Measurements from ENCODE around the gene HCFC1.
A peak's percentile ranks its signal among the peaks of the same experiment; 100 is the strongest.

The HCFC1 gene

GRCh38 chrX:153974726-153975286 lies 3.2 kb upstream of the HCFC1 start:
- TF ChIP-seq, protein P1, sequence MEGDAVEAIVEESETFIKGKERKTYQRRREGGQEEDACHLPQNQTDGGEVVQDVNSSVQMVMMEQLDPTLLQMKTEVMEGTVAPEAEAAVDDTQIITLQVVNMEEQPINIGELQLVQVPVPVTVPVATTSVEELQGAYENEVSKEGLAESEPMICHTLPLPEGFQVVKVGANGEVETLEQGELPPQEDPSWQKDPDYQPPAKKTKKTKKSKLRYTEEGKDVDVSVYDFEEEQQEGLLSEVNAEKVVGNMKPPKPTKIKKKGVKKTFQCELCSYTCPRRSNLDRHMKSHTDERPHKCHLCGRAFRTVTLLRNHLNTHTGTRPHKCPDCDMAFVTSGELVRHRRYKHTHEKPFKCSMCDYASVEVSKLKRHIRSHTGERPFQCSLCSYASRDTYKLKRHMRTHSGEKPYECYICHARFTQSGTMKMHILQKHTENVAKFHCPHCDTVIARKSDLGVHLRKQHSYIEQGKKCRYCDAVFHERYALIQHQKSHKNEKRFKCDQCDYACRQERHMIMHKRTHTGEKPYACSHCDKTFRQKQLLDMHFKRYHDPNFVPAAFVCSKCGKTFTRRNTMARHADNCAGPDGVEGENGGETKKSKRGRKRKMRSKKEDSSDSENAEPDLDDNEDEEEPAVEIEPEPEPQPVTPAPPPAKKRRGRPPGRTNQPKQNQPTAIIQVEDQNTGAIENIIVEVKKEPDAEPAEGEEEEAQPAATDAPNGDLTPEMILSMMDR (IDR thresholded peaks at IDR 0.05; ENCODE audit: insufficient read depth, low read length, missing control alignments) = no peak
- H3K4me3 ChIP-seq (ENCODE audit: low read depth, low read length) = no peak overlapping the region
- ChIA-PET CTCF (interaction anchor here (1.4 kb wide), 1 partner anchor 38 kb away, joined by 5 read pairs; no protein-coding TSS in a partner anchor), POLR2A (no interaction called here)
- no peak for DNase-seq (ENCODE audit: low read depth, low spot score)

DNA sequence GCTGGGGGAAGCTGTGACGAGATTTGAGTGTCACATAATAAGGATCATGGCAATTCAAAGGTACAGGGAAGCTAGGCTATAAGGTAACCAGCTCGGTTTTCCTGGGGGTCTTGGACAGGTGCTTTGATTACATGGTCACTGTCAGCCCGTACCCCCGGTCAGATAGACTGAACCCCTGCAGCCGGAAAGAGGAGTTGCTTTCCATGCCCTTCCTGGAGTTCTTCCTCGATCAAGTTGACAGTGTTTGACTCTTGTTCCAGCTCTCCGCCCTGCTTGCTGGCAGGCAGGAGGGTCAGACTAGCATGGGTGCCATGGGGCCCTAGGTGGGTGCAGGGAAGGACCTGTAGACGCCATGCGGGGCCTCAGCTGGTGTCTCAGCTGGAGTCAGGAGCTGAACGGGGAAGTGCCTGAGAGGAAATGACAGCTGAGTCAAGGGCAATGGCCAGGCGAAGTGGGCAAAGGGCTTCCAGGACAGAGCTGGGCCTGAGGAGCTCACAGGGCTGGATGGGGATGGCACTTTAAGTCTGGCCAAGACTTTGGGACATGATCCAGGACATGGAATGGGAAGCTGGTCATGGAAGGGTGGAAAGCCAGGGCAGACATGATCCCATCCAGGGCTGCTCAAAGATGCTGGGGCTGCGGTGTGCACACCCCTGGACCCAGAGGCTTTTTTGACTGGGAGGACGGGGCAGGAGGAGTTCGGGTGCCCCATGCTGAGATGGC lies 2.5 kb upstream of the HCFC1 start:
- TF ChIP-seq, protein P1 (IDR thresholded peaks at IDR 0.05; ENCODE audit: insufficient read depth, low read length, missing control alignments) = no peak
- POLR2A ChIA-PET = no interaction called here
- DNase-seq (ENCODE audit: low read depth, low spot score) = no peak
- peak overlapping the region; percentile 12; the same call in 1 of the 2 replicates for H3K4me3 ChIP-seq (ENCODE audit: low read depth, low read length)
- CTCF ChIA-PET = no interaction called here

DNA sequence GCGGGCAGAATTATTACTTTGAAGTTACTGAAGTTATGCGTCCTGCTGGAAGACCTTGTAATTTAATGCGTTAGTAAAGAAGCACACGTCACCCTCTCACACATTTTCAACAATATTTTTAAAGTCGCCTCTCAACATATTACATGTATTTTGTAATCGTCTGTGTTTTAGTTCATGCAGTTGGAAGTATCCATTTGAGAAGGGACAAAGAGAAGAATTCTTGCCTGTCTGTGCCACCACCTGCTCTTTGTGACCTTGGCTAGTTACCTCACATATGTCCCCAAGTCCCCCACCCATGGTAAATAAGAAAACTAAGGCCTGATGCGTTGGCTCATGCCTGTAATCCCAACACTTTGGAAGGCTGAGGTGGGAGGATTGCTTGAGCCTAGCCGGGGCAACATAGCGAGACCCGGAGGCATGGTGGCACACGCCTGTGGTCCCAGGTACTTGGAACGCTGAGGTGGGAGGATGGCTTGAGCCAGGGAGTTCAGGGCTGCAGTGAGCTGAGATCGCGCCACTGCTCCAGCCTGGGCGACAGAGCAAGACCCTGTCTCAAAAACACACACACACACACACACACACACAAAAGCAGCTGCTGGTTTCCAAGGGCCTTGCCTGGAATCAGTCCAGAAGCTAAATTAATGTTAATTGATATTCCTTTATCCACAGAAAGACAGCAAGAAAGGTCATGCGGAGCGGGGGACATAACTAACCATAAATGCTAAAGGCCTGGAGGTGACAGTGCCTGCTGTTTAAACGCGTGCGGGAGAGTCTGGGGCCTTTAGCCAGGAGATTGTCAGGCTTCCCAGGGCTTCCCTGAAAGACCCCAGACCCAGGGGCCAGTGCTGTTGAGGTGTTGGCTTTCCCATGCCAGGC lies 1.7 kb upstream of the HCFC1 start:
- DNase-seq (ENCODE audit: low read depth, low spot score) = no peak
- H3K4me3 ChIP-seq (ENCODE audit: low read depth, low read length) = peak overlapping the region; percentile 83
- POLR2A ChIA-PET = no interaction called here
- TF ChIP-seq, protein P1 (IDR thresholded peaks at IDR 0.05; ENCODE audit: insufficient read depth, low read length, missing control alignments) = no peak
- CTCF ChIA-PET = no interaction called here

GRCh38 chrX:153972368-153973126 lies 929 bp upstream of the HCFC1 start, which contains the start of gene TMEM187:
Gene TMEM187, plus strand, starts transcription at chrX:153972754. Its CDS starts 9,309 bp downstream, at chrX:153982063.
- DNase-seq (ENCODE audit: low read depth, low spot score) = no peak
- ChIA-PET POLR2A (no interaction called here), CTCF (no interaction called here)
- TF ChIP-seq, protein P1 (IDR thresholded peaks at IDR 0.05; ENCODE audit: insufficient read depth, low read length, missing control alignments) = no peak
- peak within 1 kb of the TSS; percentile 83 for H3K4me3 ChIP-seq (ENCODE audit: low read depth, low read length)

DNA sequence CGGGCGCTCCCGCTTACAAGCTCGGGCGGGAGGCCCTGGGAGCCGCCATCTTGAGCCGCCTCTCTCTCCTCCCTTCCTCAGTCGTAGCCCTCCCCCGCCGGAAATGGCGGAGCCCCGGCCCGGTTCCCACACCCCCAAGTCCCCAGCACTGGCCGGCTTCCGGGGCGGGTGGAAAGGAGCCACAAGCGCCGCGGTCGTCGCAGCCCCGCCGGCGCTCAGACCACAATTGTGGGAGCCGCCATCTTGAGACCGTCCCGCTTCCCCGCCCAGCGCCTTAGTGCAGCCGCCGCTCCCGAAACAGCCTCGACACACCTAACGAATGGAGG lies 531 bp downstream of the HCFC1 start:
- ChIA-PET CTCF (interaction anchor here (1.1 to 2.4 kb wide), 4 partner anchors 18 to 77 kb away, joined by 3 to 7 read pairs (median 4); partner anchors contain the start of gene ARHGAP4), POLR2A (interaction anchor here (0.7 to 1.0 kb wide), 2 partner anchors 13 to 37 kb away, joined by 3 read pairs; no protein-coding TSS in a partner anchor)
- DNase-seq (ENCODE audit: low read depth, low spot score) = peak; percentile 17
- H3K4me3 ChIP-seq (ENCODE audit: low read depth, low read length) = peak overlapping the region; percentile 83
- TF ChIP-seq, protein P1 (IDR thresholded peaks at IDR 0.05; ENCODE audit: insufficient read depth, low read length, missing control alignments) = no peak
